Measurements from ENCODE around the gene CSF3R.

CSF3R gene

GRCh38 chr1:36523230-36523495 lies 40.5 kb upstream of the CSF3R start:
- H3K4me2 ChIP-seq (ENCODE audit: low read length) = no peak overlapping the region
- no peaks in the 10 kb centered on the region for H4K20me1 ChIP-seq (ENCODE audit: control insufficient read depth, insufficient read depth, low read depth, low read length)
- no peak overlapping the region for H3K27ac ChIP-seq (ENCODE audit: low read depth, low read length)
- H3K79me2 ChIP-seq (ENCODE audit: control insufficient read depth, low read length) = no peaks in the 10 kb centered on the region
- H3K9me2 ChIP-seq (replicated peaks; ENCODE audit: control insufficient read depth, low read length) = no peaks in the 10 kb centered on the region
- no peaks in the 10 kb centered on the region for H3F3A ChIP-seq (ENCODE audit: control insufficient read depth, insufficient read depth)
- peaks cover 9% of the 10 kb centered on the region for H3K4me1 ChIP-seq (ENCODE audit: control insufficient read depth, low read length)
- H3K27me3 ChIP-seq (ENCODE audit: control insufficient read depth, low read length) = no peaks in the 10 kb centered on the region
- H3K4me3 ChIP-seq (ENCODE audit: low read length) = no peak overlapping the region
- H3K9me3 ChIP-seq (ENCODE audit: control insufficient read depth, insufficient read depth, low read length) = no peaks in the 10 kb centered on the region
- TF ChIP-seq EZH2phosphoT487 (IDR thresholded peaks at IDR 0.05; ENCODE audit: borderline replicate concordance, low read length) = no peak
- no peak for TF ChIP-seq CTCF (IDR thresholded peaks at IDR 0.05; ENCODE audit: low read depth, low read length, poor library complexity, severe bottlenecking)
- H3K36me3 ChIP-seq (ENCODE audit: control insufficient read depth, low read length) = no peaks in the 10 kb centered on the region

- Histone ChIP-seq H3K27ac (ENCODE audit: low read depth, low read length) (no peak overlapping the region), H3K27me3 (ENCODE audit: control insufficient read depth, low read length) (no peaks in the 10 kb centered on the region), H3K9me3 (ENCODE audit: control insufficient read depth, insufficient read depth, low read length) (no peaks in the 10 kb centered on the region), H4K20me1 (ENCODE audit: control insufficient read depth, insufficient read depth, low read depth, low read length) (no peaks in the 10 kb centered on the region), H3K4me1 (ENCODE audit: control insufficient read depth, low read length) (peaks cover 9% of the 10 kb centered on the region), H3K79me2 (ENCODE audit: control insufficient read depth, low read length) (no peaks in the 10 kb centered on the region), H3K36me3 (ENCODE audit: control insufficient read depth, low read length) (no peaks in the 10 kb centered on the region), H3K4me3 (ENCODE audit: low read length) (no peak overlapping the region), H3K4me2 (ENCODE audit: low read length) (no peak overlapping the region), H3F3A (ENCODE audit: control insufficient read depth, insufficient read depth) (no peaks in the 10 kb centered on the region), H3K9me2 (replicated peaks; ENCODE audit: control insufficient read depth, low read length) (no peaks in the 10 kb centered on the region)
- no peak for TF ChIP-seq CTCF (IDR thresholded peaks at IDR 0.05; ENCODE audit: low read depth, low read length, poor library complexity, severe bottlenecking)
- no peak for TF ChIP-seq EZH2phosphoT487 (IDR thresholded peaks at IDR 0.05; ENCODE audit: borderline replicate concordance, low read length)
Observed at GRCh38 chr1:36522461-36523229, 39.9 kb upstream of the CSF3R start.

- Histone ChIP-seq H3K4me1 (ENCODE audit: control insufficient read depth, low read length) (peaks cover 9% of the 10 kb centered on the region), H3K9me3 (ENCODE audit: control insufficient read depth, insufficient read depth, low read length) (no peaks in the 10 kb centered on the region)
Observed at GRCh38 chr1:36522021-36522420, 39.3 kb upstream of the CSF3R start.

More at GRCh38 chr1:36522021-36522420, 39.3 kb upstream of the CSF3R start:
- H3K79me2 ChIP-seq (ENCODE audit: control insufficient read depth, low read length) = no peaks in the 10 kb centered on the region
- no peaks in the 10 kb centered on the region for H4K20me1 ChIP-seq (ENCODE audit: control insufficient read depth, insufficient read depth, low read depth, low read length)
- no peak overlapping the region for H3K27ac ChIP-seq (ENCODE audit: low read depth, low read length)
- H3K4me3 ChIP-seq (ENCODE audit: low read length) = no peak overlapping the region
- TF ChIP-seq CTCF (IDR thresholded peaks at IDR 0.05; ENCODE audit: low read depth, low read length, poor library complexity, severe bottlenecking) (no peak), EZH2phosphoT487 (IDR thresholded peaks at IDR 0.05; ENCODE audit: borderline replicate concordance, low read length) (no peak)
- H3F3A ChIP-seq (ENCODE audit: control insufficient read depth, insufficient read depth) = no peaks in the 10 kb centered on the region
- H3K27me3 ChIP-seq (ENCODE audit: control insufficient read depth, low read length) = no peaks in the 10 kb centered on the region
- no peaks in the 10 kb centered on the region for H3K9me2 ChIP-seq (replicated peaks; ENCODE audit: control insufficient read depth, low read length)
- no peak overlapping the region for H3K4me2 ChIP-seq (ENCODE audit: low read length)
- H3K36me3 ChIP-seq (ENCODE audit: control insufficient read depth, low read length) = no peaks in the 10 kb centered on the region
